ENCODE measurements around the gene RGS21. TPM values are rescaled to one million over a fixed set of nuclear protein-coding genes. Genes with fewer than 3 reads are reported as not detected.

The RGS21 gene, protein sequence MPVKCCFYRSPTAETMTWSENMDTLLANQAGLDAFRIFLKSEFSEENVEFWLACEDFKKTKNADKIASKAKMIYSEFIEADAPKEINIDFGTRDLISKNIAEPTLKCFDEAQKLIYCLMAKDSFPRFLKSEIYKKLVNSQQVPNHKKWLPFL
- total RNA-seq: not detected in 2 replicates

GRCh38 chr1:192316942-192317450 is at the start of gene RGS21:
Gene RGS21, plus strand, starts transcription at chr1:192316992. Its CDS starts 26,045 bp downstream, at chr1:192343037.

Other genes with a start within 250 kb of the RGS21 start
- not detected in 2 replicates for gene RGS18, start 158.5 kb upstream of the RGS21 start, total RNA-seq